GM20000 (cell line): Measurements from ENCODE around the gene KDM6B.

ENCODE experiments used
- DNase-seq: peaks from one replicate; pipeline ENCODE4 v3.0.0; 2012; ENCODE audit warnings: low spot score
- CTCF ChIP-seq: IDR thresholded peaks from 2 replicates; pipeline ENCODE4 v1.5.1; 2012; ENCODE audit warnings: mild to moderate bottlenecking, control low read depth; ENCODE audit errors: extremely low read depth, missing control alignments

The KDM6B gene

GRCh38 chr17:7851438-7852261, 17.6 kb downstream of the KDM6B start:
- peak; percentile 92 for TF ChIP-seq CTCF
- peak; percentile 94 for DNase-seq

DNA sequence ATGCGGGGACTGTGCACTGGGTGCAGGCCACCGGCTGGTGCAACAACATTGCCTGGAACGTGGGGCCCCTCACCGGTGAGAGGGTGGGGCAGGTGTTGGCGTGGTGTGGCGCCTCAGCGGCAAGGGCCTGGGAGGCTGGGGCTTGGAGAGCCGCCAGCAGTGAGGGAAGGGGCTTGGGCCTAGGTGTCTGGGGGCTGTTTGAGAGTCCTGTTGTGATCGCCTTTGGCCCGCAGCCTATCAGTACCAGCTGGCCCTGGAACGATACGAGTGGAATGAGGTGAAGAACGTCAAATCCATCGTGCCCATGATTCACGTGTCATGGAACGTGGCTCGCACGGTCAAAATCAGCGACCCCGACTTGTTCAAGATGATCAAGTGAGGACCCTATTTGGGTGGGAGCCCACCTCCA, 18.2 kb downstream of the KDM6B start:
- no peak for TF ChIP-seq CTCF
- DNase-seq, result no peak

DNA sequence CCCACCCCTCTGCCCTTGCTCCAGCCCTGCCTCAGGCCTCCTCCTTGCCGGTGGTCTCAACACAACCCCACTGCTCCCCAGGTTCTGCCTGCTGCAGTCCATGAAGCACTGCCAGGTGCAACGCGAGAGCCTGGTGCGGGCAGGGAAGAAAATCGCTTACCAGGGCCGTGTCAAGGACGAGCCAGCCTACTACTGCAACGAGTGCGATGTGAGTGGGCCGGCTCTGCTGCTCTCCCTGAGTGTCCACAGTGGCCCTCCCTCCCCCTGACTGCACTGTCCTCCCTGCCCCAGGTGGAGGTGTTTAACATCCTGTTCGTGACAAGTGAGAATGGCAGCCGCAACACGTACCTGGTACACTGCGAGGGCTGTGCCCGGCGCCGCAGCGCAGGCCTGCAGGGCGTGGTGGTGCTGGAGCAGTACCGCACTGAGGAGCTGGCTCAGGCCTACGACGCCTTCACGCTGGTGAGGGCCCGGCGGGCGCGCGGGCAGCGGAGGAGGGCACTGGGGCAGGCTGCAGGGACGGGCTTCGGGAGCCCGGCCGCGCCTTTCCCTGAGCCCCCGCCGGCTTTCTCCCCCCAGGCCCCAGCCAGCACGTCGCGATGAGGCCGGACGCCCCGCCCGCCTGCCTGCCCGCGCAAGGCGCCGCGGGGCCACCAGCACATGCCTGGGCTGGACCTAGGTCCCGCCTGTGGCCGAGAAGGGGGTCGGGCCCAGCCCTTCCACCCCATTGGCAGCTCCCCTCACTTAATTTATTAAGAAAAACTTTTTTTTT, 19.1 kb downstream of the KDM6B start:
- TF ChIP-seq CTCF, result no peak
- no peak for DNase-seq

GRCh38 chr17:7853691-7854038, 19.6 kb downstream of the KDM6B start:
- TF ChIP-seq CTCF, result no peak
- no peak for DNase-seq

GRCh38 chr17:7854078-7854777, 20.2 kb downstream of the KDM6B start:
- no peak for DNase-seq

DNA sequence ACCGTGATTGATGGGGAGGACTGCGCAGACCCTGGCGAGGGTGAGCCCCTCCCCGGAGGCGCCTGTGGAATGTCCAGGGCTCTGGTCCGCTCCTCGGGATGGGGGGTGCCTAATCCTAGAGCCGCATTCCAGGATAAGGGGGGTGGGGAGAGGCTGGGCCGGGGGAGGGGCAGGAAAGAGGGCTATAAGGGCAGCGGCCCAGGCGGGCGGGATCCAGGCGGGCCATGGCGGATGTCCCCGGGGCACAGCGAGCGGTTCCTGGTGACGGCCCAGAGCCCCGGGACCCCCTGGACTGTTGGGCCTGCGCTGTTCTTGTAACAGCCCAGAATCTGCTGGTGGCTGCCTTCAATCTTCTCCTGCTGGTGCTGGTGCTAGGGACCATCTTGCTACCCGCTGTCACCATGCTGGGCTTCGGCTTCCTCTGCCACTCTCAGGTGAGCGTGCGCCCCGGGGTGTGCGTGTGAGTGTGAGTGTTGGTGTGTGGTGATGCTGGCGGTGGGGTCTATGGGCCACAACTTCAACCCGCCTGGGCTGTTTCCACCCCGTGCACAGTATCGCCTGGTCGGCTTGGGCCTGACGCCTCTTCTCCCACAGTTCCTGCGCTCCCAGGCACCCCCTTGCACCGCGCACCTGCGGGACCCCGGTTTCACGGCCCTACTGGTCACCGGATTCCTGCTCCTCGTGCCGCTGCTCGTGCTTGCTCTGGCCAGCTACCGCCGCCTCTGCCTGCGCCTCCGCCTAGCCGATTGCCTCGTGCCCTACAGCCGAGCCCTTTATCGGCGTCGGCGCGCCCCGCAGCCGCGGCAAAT, 21.0 kb downstream of the KDM6B start, which contains the start of gene TMEM88:
Gene TMEM88, plus strand, starts transcription at position 216 of the 809 bp plus-strand sequence. Its CDS starts 9 bp downstream, at position 225.
- TF ChIP-seq CTCF, result no peak
- DNase-seq, result no peak

More at GRCh38 chr17:7854078-7854777, 20.2 kb downstream of the KDM6B start:
- TF ChIP-seq CTCF, result no peak
